Sigmoid colon (tissue), 3 donors: ENCODE measurements around the gene FDXR.

Experiments
- CTCF ChIP-seq, 4 experiments: fragments of 450-650 bp in 3 of 4; fragments of 200-600 bp in 1 of 4; IDR thresholded peaks; one replicate each; pipeline ENCODE4 v1.5.1; 2016 to 2019; ENCODE audit warnings: antibody characterized with exemption in 4 of 4, mild to moderate bottlenecking in 3 of 4, moderate library complexity in 2 of 4
- POLR2A ChIP-seq, 2 donors: fragments of 450-650 bp; IDR thresholded peaks; one replicate each; pipeline ENCODE4 v1.6.1; 2016; ENCODE audit warnings: antibody characterized with exemption in 2 of 2, mild to moderate bottlenecking in 2 of 2, moderate library complexity in 2 of 2

DNA sequence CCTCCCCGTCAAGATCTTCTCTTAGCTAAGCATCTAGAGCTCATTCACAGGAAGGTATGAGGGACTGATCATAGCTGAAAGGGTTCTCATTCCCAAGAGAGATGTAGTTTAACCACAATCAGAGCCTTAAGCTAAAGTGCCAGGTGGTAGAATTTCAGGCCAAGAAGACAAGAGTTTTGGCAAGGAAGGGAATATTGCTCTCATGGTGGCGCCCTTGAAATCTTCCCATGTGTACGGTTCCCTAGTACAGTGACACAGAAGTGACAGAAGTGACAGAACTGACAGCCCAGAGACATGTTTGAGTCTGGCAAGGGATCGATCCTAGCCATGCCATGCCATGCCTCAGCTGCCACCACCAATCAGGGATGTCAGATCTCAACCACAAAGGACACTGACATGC, 15.6 kb downstream of the FDXR start:
- TF ChIP-seq CTCF (IDR thresholded peaks at IDR 0.05), result no peak
- TF ChIP-seq POLR2A (IDR thresholded peaks at IDR 0.05), result no peak
